AG04449 (cell line): ENCODE data around the gene HSPA12B.

Experiments
- CTCF ChIA-PET: fragments of 350-600 bp; formaldehyde crosslinking; extraction: SDS; loops from one replicate; lab custom pipeline; 2021; ENCODE audit warnings: antibody characterized with exemption; lab: Yijun Ruan, JAX
- POLR2A ChIA-PET: fragments of 400-600, 350-600 bp; formaldehyde crosslinking; extraction: SDS; loops from one replicate; lab custom pipeline; 2020; ENCODE audit warnings: antibody characterized with exemption, inconsistent platforms; lab: Yijun Ruan, JAX
- DNase-seq: peaks from one replicate; pipeline ENCODE4 v3.0.0-alpha.2; 2010; ENCODE audit warnings: low read depth, low spot score
- H3K4me3 ChIP-seq: 2 replicates; pipeline ENCODE4 v1.5.1; 2011; ENCODE audit warnings: low read depth, mild to moderate bottlenecking, control low read depth, low read length
- TF ChIP-seq, protein P1 (sequence below): IDR thresholded peaks from one replicate; pipeline ENCODE4 v1.5.1; 2011; ENCODE audit warnings: mild to moderate bottlenecking, moderate library complexity, low read length, control low read depth, inconsistent platforms; ENCODE audit not compliant: insufficient read depth; ENCODE audit errors: missing control alignments

The HSPA12B gene

DNA sequence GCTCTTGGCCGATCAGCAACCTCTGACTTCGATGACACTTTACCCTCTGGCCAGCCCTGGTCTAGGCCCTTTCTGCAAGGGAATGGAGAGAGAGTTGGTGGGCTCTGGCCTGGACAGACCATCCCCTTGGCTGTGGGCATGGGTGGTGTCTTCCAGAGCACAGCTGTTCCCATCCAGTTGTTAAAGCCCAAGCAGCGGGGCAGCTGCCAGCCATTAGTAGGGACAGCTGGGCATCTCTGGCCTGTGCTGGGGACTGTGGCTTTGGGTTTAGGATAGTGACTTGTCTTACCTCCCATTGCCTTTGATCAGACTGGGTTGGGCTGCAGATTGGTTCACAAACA, 66.4 kb downstream of the HSPA12B start:
- ChIA-PET CTCF (interaction anchor here (0.9 to 4.3 kb wide), 3 partner anchors 11 to 21 kb away, joined by 4 to 40 read pairs (median 11); partner anchors contain the start of gene AP5S1), POLR2A (no interaction called here)
- peak overlapping the region; percentile 8; the same call in 1 of the 2 replicates for H3K4me3 ChIP-seq
- DNase-seq, result no peak
- TF ChIP-seq, protein P1, sequence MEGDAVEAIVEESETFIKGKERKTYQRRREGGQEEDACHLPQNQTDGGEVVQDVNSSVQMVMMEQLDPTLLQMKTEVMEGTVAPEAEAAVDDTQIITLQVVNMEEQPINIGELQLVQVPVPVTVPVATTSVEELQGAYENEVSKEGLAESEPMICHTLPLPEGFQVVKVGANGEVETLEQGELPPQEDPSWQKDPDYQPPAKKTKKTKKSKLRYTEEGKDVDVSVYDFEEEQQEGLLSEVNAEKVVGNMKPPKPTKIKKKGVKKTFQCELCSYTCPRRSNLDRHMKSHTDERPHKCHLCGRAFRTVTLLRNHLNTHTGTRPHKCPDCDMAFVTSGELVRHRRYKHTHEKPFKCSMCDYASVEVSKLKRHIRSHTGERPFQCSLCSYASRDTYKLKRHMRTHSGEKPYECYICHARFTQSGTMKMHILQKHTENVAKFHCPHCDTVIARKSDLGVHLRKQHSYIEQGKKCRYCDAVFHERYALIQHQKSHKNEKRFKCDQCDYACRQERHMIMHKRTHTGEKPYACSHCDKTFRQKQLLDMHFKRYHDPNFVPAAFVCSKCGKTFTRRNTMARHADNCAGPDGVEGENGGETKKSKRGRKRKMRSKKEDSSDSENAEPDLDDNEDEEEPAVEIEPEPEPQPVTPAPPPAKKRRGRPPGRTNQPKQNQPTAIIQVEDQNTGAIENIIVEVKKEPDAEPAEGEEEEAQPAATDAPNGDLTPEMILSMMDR, result no peak

DNA sequence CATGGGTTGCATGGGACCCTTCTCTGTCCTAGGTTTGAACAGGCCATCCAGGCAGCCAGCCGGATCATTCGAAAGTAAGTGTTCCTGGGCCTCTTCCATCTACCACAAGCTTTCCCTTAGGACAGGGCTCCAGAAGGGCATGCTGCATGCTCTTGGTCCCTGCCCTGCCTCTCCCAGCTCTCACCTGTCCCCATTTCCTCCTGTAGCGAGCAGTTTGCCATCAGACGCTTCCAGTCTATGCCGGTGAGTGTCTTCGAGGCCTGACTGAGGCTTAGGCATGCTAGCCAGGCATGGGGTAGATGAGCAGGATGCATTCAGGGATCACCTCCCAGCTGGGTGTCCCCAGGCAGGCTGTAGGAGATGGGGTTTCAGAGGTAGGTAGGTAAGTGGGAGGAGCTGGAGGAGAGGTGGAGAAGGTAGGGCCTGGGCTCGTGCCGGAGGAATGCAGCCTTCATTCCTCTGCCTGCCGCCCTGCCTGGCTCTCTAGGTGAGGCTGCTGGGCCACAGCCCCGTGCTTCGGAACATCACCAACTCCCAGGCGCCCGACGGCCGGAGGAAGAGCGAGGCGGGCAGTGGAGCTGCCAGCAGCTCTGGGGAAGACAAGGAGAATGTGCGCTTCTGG, 67.9 kb downstream of the HSPA12B start:
- CTCF ChIA-PET, result interaction anchor here (1.2 to 4.3 kb wide), 5 partner anchors 13 to 123 kb away, joined by 3 to 40 read pairs (median 6); partner anchors contain the start of gene AP5S1
- TF ChIP-seq, protein P1, result no peak
- no peak for DNase-seq
- POLR2A ChIA-PET, result interaction anchor here (1.4 kb wide), 1 partner anchor 18 kb away, joined by 3 read pairs; no protein-coding TSS in a partner anchor
- H3K4me3 ChIP-seq, result no peak overlapping the region

DNA sequence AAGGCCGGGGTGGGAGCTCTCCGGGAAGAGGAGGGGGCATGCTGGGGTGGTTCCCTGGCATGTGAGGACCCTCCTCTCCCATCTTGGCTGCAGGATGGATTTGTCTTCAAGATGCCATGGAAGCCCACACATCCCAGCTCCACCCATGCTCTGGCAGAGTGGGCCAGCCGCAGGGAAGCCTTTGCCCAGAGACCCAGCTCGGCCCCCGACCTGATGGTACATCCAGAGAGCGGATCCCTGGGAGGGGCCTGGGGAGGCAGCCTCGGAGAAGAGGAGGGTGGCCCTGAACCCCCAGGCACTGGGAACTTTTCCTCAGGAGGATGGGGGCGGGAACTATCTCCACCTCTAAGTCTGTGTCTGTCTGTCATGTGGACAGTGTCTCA, 68.4 kb downstream of the HSPA12B start:
- CTCF ChIA-PET, result interaction anchor here (1.2 to 4.3 kb wide), 5 partner anchors 13 to 124 kb away, joined by 3 to 40 read pairs (median 6); partner anchors contain the start of gene AP5S1
- no peak for DNase-seq
- TF ChIP-seq, protein P1, result no peak
- no peak overlapping the region for H3K4me3 ChIP-seq
- POLR2A ChIA-PET, result interaction anchor here (1.4 kb wide), 1 partner anchor 17 kb away, joined by 3 read pairs; no protein-coding TSS in a partner anchor

DNA sequence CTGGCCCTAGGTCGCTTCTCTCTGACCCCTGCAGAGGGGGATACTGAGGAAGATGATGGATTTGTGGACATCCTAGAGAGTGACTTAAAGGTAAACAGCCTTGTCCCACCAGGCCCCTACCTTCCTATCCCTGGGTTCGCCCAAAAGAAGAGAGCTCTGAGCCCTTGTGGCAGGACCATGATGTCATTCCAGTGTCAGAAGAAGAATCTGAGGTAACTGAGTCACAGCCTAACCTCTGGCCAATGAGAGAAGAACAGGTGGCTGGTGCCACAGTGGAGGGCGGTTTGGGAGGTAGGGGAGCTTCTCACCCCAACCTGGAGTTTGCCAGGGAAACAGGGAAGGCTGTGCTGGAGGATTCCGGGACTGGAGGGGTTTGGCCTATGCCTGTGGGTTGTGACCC, 68.8 kb downstream of the HSPA12B start:
- TF ChIP-seq, protein P1, result no peak
- no peak overlapping the region for H3K4me3 ChIP-seq
- ChIA-PET POLR2A (interaction anchor here (1.4 kb wide), 1 partner anchor 17 kb away, joined by 3 read pairs; no protein-coding TSS in a partner anchor), CTCF (interaction anchor here (0.7 to 4.3 kb wide), 6 partner anchors 13 to 124 kb away, joined by 3 to 40 read pairs (median 5); partner anchors contain the start of gene AP5S1)
- no peak for DNase-seq

DNA sequence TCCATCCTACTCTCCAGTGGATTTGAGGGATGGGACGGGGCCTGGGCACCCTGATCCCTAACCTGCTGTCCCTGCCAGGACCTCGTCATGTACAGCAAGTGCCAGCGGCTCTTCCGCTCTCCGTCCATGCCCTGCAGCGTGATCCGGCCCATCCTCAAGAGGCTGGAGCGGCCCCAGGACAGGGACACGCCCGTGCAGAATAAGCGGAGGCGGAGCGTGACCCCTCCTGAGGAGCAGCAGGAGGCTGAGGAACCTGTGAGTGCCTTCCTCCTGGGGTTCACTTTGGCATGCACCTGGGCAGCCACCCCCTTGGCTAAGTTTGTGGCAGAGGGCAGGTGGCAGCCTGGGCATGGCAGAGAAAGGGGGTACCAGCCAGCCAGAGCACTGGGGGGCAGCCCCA, 69.4 kb downstream of the HSPA12B start:
- TF ChIP-seq, protein P1, result no peak
- CTCF ChIA-PET, result interaction anchor here (0.7 to 4.3 kb wide), 3 partner anchors 14 to 125 kb away, joined by 4 to 40 read pairs (median 6); partner anchors contain the start of gene AP5S1
- H3K4me3 ChIP-seq, result no peak overlapping the region
- POLR2A ChIA-PET, result no interaction called here
- DNase-seq, result no peak
